GM18868 (cell line): ENCODE measurements around the gene PLPPR2.
"Not testable (repeated sequence)": the region's sequence is repeated elsewhere in the genome, so short reads cannot be mapped to it uniquely, and the experiment has no call there.

ENCODE experiments used
- ATAC-seq: cut with Tn5 transposase; IDR thresholded peaks from one replicate; pipeline ENCODE4 v1.9.1; 2021; ENCODE audit warnings: mild to moderate bottlenecking, moderate library complexity; ENCODE audit not compliant: unreplicated experiment

The PLPPR2 gene, protein sequence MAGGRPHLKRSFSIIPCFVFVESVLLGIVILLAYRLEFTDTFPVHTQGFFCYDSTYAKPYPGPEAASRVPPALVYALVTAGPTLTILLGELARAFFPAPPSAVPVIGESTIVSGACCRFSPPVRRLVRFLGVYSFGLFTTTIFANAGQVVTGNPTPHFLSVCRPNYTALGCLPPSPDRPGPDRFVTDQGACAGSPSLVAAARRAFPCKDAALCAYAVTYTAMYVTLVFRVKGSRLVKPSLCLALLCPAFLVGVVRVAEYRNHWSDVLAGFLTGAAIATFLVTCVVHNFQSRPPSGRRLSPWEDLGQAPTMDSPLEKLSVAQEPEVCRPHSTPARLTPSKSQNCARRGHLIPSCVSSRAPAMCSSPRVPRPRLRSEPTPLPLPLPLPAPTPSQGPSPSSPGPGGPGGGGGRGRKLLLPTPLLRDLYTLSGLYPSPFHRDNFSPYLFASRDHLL

DNA sequence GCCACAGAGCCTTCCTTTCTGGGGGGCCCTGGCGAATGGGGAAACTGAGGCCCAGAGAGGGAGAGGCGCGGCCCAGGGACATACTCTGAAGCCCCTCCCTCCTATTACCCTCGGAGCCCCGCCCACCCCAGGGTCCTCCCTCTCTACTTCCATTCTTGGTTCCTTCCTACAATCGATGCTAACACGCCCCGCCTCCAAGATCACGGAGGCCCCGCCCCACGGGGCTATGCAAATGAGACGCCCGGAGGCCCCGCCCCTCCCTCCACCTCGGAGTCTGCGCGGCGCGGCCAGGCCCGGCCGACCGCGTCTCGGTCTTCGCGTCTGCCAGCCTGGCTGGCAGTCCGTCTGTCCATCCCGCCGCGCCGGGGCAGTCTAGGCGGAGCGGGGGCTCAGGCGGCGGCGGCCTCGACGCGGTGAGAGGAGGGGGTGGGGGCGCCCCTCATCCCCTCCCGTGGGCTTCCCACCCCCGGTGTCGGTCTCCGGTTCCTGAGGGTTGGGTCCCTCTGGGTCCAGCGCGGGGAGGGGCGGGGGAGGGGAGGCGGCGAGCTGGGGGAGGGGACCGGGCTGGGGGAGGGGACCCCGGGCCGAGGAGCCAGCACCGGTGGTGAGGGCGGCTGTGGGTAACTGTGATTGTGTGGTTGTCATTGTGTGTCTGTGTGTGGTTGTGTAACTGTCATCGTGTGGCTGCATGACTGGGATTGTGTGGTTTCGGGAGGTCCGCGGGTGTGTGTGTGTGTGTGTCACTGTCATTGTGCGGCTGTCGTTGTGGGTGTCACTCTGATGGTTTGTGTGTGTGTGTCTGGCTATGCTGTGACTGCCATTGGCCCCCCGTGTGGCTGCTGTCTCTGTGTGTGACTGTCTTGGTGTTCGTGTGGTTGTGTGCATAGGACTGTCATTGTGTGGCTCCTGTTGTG, at the start of gene PLPPR2:
PLPPR2 (plus strand) TSS at position 273 of the 914 bp plus-strand sequence. CDS start 2,242 bp downstream, outside the sequence.
- ATAC-seq = no peak

GRCh38 chr19:11306337-11306736, 48.9 kb upstream of the PLPPR2 start:
- ATAC-seq = no peak

GRCh38 chr19:11320278-11320995, 34.8 kb upstream of the PLPPR2 start:
- not testable (repeated sequence) for ATAC-seq

- no peak for ATAC-seq
Measured at GRCh38 chr19:11321191-11322126, 33.8 kb upstream of the PLPPR2 start.

DNA sequence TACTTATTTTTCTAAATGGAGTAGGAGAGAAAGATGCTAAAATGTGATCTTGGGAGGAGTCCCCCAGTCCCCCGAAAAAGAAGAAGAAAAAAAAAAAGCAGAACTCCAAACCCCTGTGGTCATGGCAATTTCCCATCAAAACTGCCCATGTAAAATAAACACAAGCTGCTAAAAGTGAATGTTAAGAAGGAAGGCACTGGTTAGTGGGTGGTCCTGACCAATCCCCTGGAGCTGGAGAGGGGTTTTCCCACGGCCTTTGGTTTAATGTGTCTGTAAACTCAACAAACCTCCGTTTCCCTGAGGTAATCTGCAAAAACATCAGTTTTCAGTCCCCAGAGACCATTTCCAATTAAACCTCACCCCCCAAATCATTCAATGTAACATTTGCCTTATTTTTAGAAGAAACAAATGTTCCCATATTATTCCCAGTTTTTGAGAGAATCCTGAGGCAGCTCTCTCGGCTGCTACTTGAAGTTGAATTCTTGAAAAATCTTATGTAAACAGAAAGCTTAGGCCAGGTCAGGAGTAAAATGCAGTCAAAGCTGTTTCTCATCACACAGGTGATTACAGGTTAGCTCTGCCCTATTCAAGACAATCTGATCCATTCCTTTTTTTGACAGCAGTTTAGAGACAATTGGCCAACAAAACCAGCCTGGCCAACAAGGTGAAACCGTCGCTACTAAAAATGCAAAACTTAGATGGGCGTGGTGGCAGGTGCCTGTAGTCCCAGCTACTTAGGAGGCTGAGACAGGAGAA, 32.8 kb upstream of the PLPPR2 start:
- no peak for ATAC-seq

- ATAC-seq = no peak
Measured at GRCh38 chr19:11323601-11324078, 31.6 kb upstream of the PLPPR2 start.

DNA sequence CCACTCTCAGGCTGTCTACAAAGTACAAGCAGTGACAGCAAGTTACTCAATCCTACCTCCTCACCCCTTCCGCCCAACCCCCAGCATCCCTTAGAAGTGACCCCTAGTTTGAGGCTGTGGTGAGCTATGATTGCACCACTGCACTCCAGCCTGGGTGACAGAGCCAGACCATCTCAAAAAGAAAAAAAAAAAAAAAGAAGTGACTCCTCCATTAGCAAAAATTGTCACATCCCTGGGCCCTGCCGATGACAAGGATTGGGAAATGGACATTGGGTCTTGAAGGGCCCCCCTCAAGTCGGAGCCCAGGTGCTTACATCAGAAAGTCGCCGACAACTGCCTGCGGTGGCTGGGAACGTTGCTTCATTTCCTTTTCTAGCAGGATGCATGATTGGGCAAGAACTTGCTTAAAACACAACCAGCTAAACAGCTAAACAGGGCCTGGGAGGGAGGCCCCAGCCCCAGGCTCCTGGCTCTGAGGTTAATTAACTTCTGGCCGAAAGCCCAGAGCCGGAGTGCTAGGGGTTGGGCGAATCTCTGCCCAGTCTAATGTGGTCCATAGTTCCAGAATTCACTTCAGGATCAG, 31.1 kb upstream of the PLPPR2 start:
- ATAC-seq = no peak

DNA sequence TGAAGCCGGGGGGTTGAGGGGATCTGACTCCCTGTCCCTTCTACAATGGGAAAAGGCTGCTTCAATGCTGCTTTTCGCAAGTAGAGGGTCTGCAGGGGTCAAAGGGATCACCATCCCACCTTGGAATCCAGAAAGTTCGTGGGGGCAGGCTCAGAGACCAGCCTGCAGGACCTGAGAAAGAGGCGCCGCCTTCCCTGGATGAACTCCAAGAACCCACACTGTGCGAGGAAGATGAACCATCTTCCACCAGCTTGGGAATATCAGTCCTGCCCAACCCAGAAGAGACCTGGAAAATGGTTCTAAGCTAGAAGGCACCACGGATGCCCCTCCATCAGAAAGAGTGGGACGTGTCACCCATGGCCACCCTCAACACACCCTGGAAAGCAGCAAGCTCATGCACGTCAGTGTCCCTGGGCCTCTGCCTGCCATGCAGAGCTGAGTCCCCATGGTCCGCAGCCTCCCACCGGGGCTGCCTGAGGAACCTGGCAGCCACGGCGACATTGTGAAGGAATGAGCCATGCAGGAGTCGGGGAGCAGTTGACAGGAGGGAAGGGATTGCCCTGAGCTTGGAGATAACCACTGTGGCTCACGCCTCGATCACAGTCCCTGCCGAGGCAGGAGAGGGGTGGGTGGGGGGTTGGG, 30.4 kb upstream of the PLPPR2 start:
- no peak for ATAC-seq

GRCh38 chr19:11325544-11325943, 29.7 kb upstream of the PLPPR2 start:
- ATAC-seq = no peak

DNA sequence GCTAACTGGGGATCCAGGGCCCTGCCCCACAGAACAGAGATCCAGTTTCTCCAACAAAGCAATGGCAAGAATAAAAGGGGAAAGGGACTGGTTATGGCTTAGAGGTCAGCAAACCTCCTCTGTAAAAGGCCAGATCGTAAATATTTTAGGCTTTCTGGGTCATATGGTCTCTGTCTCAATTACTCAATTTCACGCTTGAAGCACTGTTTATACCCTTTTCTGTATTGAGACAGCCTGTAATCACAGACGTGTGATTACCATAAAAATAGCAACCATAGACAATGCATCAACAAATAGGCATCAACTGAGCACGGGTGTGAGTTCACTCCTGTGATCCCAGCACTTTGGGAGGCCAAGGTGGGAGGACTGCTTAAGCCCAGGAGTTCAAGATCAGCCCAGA, 25.1 kb upstream of the PLPPR2 start:
- ATAC-seq = no peak

DNA sequence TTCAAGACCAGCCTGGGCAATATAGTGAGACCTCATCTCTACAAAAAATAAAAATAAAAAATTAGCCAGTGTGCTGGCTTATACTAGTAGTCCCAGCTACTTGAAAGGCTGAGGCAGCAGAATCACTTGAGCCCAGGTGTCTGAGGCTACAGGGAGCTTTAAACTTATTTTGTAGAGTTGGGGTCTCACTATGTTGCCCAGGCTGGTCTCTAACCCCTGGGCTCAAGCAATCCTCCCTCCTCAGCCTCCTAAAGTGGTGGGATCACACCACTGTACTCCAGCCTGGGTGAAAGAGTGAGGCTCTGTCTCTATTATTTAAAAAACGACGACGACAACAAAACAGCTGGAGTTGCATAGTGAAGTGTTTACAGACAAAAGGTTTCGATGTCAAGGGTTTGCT, 23.7 kb upstream of the PLPPR2 start:
- ATAC-seq = no peak

GRCh38 chr19:11332822-11333221, 22.4 kb upstream of the PLPPR2 start:
- no peak for ATAC-seq

DNA sequence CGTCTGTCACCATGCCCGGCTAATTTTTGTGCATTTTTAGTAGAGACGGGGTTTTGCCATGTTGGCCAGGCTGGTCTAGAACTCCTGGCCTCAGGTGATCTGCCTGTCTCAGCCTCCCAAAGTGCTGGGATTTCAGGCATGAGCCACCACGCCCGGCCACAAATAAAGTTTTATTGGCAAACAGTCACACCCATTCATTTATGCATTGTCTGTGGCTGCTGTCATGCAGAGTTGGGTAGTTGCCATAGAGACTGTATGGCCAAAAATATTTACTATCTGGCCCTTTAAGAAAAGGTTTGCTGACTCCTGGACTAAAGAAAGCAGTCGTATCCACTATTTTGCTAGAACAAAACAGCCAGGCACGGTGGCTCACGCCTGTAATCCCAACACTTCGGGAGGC, 21.4 kb upstream of the PLPPR2 start:
- ATAC-seq = not testable (repeated sequence)

DNA sequence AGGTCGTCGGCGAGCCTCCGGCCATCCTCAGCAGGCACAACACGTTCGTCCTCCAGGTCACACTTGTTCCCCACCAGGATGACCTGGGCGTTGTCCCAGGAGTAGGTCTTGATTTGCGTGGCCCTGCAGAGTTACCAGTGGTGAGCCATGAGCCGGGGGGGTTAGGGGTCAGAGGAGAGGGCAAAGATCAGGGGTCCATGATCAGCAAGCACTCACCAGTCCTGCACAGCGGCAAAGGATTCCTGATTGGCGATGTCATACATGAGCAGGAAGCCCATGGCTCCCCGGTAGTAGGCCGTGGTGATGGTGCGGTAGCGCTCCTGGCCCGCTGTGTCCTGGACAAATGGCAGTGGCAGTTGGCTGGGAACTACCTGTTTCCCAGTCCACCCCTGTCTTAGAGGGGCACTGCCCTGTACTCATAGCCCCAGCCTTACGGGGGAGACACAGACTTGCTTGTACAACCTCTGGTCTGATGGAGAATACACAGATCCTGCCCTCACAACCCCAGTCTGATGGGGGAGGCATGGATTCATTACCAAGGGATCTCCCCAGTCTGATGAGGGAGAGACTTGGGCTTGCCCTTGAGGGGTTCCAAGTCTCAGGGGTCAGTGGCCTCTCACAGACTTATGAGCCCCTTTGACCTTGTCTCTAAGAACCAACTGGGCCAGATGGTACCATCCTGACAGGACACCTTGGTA, 19.6 kb upstream of the PLPPR2 start:
- no peak for ATAC-seq

DNA sequence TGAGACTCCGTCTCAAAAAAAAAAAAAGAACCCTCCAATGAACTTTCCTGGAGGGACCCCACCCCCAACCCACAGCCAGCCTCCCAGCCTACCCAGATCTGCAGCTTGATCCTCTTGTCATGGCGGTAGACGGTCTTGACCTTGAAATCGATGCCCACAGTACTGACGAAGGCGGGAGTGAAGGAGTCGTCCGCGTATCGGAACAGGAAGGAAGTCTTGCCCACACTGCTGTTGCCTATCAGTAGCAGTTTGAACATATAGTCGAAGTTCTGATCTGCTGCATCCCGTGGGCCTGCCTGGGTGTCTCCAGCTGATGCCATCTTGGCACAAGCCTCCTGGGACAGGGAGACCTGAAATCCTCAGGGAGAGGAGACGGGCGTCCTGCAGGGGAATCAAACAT, 18.2 kb upstream of the PLPPR2 start:
- no peak for ATAC-seq

GRCh38 chr19:11338121-11338520, 17.1 kb upstream of the PLPPR2 start:
- ATAC-seq = no peak

DNA sequence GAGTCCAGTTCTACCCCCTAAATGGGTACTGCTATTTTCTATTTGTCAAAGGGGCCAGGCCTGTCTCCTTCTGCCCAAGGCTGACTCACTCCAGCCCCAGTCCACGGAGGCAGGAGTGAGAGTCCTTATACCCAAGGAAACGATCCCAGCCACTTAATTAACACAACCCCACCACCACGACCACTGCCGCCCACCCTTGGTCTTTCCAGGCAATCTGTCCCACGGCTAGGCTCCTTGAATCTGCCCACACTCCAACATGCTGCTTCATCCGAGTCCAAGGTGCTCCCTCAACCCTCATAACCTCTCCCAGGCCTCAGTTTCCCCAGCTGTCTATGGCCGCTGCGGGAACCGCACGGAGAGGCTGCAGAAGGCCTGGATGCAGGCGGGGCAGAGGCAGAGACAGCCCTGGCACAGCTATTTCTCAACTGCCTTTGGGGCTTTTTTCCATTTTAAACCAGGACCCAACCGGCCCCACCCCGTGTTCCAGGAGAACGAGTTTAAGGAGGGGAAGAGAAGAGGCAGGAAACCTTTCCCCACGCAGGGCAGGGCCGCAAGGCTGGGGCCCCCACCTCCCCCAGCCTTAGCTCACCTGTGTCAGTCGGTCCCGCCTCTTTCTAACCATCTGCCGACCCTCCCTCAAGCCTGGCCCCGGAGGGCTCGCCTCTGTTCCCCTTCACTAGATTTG, 16.5 kb upstream of the PLPPR2 start:
- no peak for ATAC-seq
